Measurements from ENCODE around the gene NDST3.

- no peak for TF ChIP-seq POLR2A (IDR thresholded peaks at IDR 0.05)
- no peak for TF ChIP-seq CTCF (IDR thresholded peaks at IDR 0.05)
Observed at GRCh38 chr4:118264096-118264495, 229.8 kb downstream of the NDST3 start.
